NCI-H1417 (cell line): ENCODE measurements around the gene BRAF.
A peak's percentile ranks its signal among the peaks of the same experiment; 100 is the strongest.
"Not testable (repeated sequence)": the region's sequence is repeated elsewhere in the genome, so short reads cannot be mapped to it uniquely, and the experiment has no call there.

Experiments used
- DNase-seq, 3 experiments: peaks; one replicate each; lab custom pipeline; 2025; lab: John Stamatoyannopoulos, UW

Gene BRAF

DNA sequence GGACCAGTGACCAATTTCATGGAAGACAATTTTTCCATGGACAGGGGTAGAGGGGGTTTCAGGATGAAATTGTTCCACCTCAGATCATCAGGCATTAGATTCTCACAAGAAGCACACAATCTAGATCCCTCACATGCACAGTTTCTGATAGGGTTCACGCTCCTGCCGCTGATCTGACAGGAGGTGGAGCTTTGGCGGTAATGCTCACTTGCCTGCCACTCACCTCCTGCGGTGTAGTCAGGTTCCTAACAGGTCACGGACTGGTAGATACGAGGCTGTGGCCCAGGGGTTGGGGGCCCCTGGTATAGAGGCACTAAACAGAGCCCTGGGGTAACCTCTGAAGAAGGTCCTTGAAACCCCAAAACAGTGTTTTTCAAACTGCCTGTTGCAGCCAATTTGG is 6.5 kb downstream of the BRAF start:
- no peak for DNase-seq

DNA sequence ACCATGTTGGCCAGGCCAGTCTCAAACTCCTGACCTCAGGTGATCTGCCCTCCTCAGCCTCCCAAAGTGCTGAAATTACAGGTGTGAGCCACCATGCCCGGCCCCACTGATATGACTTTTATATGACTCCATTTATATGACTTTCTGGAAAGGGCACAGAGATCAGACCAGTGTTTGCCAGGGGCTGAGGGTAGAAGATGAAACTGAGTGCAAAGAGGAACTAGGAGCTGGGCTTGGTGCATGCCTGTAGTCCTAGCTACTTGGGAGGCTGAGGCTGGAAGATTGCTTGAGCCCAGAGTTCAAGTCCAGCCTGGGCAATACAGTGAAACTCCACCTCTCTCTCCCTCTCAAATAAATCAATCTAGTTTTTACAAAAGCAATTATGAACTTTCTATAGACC is 7.5 kb downstream of the BRAF start:
- no peak for DNase-seq

DNA sequence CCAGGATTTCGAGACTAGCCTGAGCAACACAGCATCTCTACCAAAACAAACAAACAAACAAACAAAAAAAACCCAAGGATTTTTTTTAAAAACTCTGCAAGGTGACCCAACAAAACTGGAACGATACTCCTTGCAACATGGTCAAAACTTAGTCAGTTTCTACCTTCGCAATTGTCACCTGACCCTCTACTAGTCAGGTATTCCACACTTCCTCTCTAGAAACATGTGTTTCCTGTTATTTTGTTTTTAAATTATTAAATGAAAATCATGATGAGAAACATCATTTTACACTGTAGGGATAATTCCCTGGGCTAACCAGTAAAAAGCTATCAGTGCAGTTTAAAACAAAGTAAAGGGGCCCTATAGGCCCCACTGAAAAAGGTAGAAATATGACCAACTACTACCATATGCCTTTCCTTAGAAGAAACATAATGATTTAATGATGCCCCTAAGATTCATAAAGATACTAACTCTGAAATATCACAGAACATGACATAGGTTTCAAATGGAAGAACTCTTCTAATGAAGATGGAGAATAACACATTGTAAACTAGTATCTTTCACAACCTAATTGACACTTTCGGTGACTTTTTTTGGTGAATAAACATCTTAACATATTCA is 8.7 kb downstream of the BRAF start:
- no peak for DNase-seq

DNA sequence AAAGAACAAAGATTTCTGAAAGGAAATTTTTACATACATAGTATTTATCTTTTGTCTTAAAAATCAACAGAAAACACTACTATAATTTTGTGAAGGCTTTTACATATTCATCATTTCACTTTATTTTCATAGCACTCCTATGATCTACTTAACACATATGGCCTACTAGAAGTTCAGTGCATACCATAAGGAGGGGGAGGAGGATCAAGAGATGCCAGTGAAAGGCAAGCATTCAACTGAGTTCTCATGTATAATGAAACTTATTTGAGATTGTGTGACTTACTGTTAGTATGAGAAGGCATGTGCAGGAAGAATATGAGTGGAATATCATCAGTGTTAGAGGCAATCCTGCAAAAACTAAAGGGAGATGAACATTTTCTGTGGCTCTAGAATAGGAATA is 10.6 kb downstream of the BRAF start:
- no peak for DNase-seq

DNA sequence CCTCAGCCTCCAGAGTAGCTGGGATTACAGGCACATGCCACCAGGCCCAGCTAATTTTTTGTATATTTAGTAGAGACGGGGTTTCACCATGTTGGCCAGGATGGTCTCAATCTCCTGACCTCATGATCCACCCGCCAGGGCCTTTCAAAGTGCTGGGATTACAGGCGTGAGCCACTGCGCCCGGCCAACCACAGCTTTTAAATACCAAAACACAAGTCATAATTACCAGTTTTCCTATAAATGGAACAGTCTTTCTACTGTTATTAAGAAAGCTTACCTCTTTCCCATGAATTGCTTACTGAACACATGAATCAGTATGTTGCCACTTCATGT is 11.2 kb downstream of the BRAF start:
- DNase-seq, result not testable (repeated sequence)

DNA sequence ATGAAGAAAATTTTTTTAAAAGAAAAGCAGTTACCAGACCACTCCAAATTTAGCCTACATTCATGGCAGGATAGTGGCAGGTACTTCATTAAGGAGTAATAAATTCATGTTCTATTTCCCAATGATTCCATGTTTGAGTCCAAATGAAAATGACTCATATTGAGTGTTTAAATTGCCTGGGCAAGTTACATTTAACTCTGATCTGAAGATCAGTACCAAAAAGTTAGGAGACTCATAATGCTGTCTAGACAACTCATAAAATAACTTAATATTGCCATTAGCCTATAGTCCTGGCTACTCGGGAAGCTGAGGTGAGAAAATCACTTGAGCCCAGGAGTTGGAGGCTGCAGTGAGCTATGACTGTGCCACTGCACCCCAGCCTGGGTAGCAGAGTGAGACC is 13.0 kb downstream of the BRAF start:
- DNase-seq, result no peak

DNA sequence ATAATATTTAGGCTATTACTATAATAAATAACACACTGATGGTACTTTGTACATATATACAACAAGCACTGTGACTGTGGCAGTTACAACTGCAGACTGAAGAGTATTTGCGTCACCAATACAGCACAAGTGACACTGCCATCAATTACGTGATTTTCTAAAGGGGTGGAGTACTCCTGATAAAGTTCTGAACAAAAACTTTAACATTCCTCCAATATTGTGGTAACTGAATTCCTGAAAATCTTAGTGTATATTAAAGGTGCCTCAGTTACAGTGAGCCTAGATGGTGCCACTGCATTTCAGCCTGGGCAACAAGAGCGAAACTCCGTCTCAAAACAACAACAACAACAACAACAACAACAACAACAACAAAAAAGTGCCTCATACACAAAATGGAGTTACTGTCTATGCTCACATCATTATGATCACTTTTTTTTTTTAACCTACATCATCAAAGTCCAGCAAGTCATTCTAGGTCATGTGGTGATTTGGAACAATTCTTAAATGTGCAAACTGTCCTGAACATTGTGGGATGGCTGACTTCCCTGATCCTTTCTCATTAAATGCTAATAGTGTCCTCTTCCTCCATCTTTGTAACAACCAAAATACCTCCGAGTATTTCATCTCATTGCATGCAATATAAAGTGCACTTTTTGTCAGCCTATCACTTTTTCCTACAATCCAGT is 15.1 kb downstream of the BRAF start:
- DNase-seq, result no peak

DNA sequence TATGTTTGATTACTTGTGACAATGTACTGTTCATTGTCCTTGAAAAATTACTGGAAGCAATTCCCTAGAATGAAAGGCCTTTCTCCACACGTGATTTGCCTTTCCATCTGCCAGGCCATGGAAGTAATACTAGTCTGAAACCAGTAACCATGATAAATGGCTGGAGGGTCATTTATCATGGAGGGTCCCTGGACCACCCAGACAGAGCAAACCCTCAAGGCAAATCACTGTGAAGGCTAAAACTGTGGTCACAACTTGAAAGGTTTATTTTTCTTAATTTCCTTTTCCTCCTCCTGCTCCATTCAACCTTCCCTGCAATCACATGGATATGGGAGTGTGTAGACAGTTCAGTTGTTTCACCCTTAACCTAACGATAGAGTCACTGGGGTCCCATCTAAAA is 16.4 kb downstream of the BRAF start:
- no peak for DNase-seq

DNA sequence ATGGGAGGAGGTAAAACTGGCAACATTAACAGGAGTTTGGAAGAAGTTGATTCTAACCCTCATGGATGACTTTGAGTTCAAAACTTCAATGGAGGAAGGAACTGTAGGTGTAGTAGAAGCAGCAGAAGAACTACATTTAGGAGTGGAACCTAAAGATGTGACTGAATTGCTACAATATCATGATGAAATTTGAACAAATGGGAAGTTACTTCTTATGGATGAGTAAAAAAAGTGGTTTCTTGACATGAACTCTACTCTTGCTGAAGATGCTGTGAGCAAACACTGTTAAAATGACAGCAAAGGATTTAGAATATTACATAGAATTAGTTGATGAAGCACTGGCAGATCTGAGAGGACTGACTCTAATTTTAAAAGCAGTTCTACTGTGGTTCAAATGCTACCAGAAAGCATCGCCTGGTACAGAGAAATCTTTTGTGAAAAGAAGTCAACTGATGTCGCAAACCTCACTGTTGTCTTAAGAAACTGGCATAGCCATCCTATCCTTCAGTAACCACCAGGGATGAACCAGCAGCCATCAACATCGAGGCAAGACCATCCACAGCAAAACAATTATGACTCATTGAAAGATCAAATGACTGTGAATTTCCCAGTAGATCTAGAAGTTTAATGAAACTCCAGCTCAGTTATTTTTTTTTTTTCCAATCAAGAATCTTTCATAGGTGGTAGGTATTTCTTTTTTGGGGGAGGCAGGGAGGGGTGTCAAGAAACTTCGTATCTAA is 20.8 kb downstream of the BRAF start:
- no peak for DNase-seq

DNA sequence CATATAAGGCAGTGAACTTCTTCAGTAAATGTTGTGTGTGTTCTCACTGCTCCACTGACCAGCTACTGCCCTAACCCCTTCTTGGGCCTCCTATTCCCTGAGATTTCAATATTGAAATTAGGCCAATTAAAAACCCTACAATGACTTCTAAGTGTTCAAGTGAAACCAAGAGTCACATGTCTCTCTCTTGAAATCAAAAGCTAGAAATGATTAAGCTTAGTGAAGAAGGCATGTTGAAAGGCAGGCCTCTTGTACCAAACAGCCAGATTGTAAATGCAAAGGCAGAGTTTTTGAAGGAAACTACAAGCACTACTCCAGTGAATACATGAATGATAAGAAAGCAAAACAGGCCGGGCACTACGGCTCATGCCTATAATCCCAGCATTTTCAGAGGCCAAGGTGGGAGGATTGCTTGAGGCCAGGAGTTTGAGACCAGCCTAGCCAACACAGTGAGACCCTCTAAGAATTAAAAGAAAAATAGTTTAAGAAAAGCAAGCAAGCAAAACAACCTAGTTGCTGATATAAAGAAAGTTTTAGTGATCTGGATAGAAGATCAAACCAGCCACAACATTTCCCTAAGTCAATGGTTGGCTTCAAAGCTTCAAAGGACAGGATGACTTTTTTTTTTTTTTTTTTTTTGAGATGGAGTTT is 22.3 kb downstream of the BRAF start:
- DNase-seq, result no peak

DNA sequence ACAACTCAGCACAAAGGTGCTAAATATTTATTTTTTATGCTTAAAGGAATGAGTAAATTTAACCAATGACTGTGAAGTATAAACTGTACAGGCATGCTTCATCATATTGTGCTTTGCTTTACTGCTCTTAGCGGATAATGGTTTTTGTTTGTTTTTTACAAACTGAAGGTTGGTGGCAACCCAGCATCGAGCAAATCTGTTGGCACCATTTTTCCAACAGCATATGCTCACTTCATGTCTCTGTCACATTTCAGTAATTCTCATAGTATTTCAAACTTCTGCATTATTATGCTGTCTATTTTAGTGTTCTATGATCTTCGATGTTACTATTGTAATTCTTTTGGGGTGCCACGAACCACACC is 22.8 kb downstream of the BRAF start:
- DNase-seq, result no peak

DNA sequence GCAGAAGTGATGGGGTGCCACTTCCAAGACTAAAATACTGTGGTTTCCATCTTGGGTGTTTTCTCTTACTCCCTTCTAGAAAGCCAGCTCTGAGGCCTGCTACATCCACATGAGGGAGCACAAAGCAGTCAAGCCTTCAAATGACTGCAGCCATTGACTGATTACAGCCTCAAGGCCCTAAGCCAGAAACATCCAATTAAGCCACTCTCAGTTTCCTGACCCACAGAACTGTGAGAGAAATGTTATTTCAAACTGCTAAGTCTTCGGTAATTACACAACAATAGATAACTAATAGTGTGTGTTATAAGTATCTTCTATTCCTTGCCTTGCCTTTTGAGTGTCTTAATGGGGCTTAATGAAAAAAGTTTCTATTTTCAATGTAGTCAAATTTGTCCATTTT is 24.8 kb downstream of the BRAF start:
- DNase-seq, result peak in 2 of 3 experiments; percentile 21 to 57

DNA sequence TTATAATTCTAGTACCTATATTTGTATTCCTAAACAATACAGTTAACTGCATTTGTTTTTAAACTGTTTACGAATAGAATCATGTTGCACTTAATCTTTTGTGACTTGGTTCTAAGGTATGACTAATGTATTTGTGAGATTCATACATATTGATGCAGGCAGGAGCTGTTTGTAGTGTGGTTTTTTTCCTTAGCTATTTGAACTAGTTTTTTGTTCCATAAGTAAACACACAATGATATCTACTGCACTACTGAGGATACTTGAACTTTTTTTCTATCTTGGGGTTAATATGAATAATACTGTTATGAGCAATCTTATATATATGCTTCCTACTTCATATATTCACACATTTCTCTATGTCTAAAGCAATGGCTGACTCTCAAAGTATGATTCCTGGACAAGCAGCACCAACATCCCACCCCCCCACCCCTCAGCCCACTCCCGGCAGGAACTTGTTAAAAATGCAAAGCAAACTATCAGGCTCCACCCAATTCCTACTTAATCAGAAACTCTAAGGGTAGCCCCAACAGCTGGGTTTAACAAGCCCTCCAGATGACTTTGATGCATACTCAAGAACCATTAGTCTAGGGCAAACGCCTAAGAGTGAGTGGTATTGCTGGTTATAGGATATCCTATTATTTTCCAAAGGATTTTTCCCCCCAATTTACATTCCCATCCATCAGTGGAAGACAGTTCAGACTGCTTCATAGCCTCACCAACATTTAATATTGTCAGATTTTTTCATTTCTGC is 25.8 kb downstream of the BRAF start:
- no peak for DNase-seq

DNA sequence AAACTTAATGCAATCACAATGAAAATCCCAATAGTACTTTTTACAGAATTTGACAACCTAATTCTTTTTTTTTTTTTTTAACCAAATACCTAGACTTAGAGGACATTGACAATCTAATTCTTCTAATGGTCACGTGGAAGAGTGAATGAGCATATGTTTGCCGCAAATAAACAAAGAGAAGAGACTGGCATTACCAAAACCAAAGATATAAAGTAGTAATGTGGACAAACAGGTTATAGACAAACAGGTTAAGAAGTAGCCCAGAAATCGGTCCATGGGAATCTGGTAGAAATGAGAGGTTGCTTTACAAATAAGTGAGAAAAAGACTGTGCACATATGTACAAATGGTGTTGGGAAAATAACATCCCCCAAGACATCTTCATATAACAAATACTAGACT is 27.7 kb downstream of the BRAF start:
- DNase-seq, result no peak

DNA sequence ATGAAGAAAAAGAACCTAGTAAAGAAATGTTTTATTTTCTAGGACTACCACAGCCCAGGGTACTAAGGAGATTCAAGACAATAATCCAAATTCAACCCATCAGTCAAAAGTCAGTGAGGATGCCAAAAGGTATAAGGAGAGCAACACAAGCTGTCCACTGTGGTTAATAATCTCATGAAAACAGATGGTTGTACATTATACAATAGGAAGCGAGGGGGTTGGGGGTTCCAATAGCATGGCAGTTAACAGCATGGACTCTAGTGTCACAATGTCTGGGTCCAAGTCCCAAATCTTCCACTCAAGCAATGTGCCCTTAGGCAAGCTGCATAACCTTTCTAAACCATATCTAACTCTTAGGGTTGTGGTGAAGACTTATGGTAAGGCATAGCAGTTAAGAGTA is 35.1 kb downstream of the BRAF start:
- no peak for DNase-seq

DNA sequence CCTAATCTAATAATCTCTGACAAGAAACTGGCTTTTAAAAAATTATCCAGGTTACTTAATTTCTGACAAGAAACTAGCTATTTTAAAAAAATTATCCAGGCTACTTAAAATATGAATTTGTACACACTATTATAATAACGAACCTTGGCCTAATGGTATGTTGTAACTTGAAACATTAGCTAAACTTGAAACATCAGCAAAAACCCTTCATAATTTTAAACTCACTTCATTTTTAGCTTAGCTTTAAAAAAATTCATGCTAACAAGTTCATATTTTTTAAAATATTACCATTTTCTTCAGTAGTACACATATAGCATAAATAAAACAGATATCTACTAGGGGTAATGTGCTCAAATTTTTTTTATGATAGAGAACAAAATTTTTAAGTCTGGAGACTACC is 35.6 kb downstream of the BRAF start:
- no peak for DNase-seq

DNA sequence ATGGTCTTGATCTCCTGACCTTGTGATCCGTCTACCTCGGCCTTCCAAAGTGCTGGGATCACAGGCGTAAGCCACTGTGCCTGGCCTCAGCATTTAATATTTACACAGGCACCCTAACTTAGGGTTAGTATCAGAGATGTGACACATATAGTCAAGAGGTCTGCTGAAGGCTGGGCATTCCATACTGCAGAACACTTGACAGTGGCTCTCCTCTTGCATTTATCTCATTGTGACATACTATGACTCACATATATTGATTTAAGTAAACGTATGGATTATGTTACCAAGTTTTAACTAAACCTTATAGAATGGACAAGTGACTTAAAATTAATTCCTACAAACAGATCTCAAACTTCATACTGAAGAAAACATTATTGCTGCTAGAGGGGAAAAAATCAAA is 36.6 kb downstream of the BRAF start:
- DNase-seq, result no peak

DNA sequence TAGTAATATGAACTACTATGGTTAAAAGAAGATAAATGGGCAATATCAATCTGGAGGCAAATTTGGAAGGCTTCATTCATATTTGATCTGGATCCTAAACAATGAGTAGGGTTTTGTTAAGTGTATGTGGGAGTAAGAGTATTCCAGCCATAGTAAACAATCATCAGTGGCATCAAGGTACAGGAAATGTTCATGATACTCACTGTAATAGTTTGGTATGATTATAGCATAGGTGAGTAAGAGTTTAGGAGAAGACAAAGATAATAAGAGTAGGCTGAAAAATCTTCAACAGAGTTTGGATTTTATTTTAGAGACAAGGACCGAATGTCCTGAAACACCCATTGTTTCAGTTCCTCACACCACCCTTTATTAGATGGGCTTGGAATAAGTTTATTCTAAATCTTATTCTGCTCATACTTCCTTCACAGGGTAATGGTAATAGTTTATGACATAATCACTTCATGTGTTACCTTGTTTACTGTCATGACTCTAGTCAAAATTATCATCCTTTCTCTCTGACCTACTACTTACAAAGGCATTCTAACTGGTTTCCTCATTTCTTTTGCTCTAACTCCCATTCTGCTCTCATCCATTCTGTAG is 38.9 kb downstream of the BRAF start:
- DNase-seq, result peak in 1 of 3 experiments; percentile 8

DNA sequence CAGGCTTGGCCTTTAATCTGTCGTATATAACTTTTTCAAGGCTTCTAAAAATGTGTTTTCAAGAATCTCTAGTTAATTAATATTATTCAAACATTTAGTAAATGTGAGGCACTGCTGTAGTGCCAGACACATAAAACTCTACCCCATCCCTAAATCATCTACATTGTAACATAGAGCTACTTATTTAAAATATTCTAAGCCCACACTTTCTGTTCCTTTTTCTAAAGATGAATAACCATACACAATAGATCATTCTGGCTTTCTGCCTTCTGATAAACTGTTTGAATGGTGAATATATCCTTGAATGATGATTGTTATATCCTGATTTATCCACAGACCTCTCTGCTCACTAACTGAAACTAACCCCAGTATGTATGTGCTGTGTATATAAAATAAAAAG is 41.4 kb downstream of the BRAF start:
- DNase-seq, result no peak

DNA sequence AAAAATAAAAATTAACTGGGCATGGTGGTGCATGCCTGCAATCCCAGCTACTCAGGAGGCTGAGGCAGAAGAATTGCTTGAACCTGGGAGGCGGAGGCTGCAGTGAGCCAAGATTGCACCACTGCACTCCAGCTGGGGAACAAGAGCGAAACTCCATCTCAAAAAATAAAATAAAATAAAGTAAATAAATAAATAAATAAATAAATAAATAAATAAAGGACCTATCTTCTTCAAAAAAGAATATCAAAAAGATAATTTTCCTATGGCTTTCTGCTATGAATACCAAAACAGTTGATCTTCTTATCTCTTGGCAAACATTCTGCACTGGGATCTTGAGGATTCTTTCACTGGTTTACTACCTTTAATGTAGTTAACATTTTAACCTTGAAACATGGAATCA is 41.9 kb downstream of the BRAF start:
- DNase-seq, result not testable (repeated sequence)

DNA sequence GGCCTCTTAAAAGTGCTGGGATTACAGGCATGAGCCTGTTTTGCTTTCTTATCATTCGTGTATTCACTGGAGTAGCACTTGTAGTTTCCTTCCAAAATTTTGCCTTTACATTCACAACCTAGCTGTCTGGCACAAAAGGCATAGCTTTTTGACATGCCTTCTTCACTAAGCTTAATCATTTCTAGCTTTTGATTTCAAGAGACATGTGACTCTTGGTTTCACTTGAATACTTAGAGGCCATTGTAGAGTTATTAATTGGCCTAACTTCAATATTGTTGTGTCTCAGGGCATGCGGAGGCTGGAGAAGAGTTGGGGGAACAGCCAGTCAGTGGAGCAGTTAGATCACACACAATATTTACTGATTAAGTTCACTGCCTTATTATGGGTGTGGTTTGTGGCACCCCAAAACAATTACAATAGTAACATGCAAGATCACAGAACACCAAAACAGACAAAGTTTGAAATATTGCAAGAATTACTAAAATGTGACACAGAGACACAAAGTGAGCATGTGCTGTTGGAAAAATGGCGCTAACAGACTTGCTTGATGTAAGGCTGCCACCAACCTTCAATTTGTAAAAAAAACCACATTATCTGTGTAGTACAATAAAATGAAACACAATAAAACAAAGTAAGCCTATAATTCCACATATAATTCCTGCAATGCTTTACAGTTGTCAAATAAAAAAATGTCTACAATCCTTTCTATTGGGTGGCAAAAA is 43.1 kb downstream of the BRAF start:
- DNase-seq, result no peak

DNA sequence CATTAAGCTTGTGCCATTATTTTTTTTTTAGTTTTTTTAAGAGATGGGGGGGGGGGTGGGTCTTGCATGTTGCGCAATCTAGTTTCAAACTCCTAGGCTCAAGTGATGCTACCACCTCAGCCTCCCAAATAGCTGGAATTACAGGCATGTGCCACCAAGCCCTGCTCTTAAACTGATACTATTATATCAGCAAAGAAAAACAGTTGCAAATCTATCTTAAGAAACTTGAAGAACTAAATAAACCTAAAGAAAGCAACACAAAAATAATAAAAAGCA is 47.5 kb downstream of the BRAF start:
- no peak for DNase-seq
